COR-L47 (cell line): Measurements from ENCODE around the gene EXTL1.
"Not testable (repeated sequence)": the region's sequence is repeated elsewhere in the genome, so short reads cannot be mapped to it uniquely, and the experiment has no call there.

Experiments used
- DNase-seq: peaks from one replicate; lab custom pipeline; 2025; lab: John Stamatoyannopoulos, UW

The EXTL1 gene

GRCh38 chr1:26021647-26022403, at the start of gene EXTL1:
Gene EXTL1 (plus strand): TSS chr1:26021775. CDS start chr1:26022647, 872 bp downstream.
- no peak for DNase-seq

GRCh38 chr1:25971811-25972180, 49.8 kb upstream of the EXTL1 start:
- no peak for DNase-seq

- no peak for DNase-seq
Observed at GRCh38 chr1:25973610-25974321, 47.8 kb upstream of the EXTL1 start.

GRCh38 chr1:25977801-25978200, 43.8 kb upstream of the EXTL1 start:
- no peak for DNase-seq

GRCh38 chr1:25978403-25978802, 43.2 kb upstream of the EXTL1 start:
- no peak for DNase-seq

GRCh38 chr1:25979210-25979609, 42.4 kb upstream of the EXTL1 start:
- no peak for DNase-seq

- DNase-seq, result no peak
Observed at GRCh38 chr1:25985171-25985570, 36.4 kb upstream of the EXTL1 start.

- DNase-seq, result no peak
Observed at GRCh38 chr1:25985670-25986069, 35.9 kb upstream of the EXTL1 start.

- DNase-seq, result not testable (repeated sequence)
Observed at GRCh38 chr1:25986773-25987172, 34.8 kb upstream of the EXTL1 start.

- no peak for DNase-seq
Observed at GRCh38 chr1:25987951-25988350, 33.6 kb upstream of the EXTL1 start.

GRCh38 chr1:25989440-25990234, 31.9 kb upstream of the EXTL1 start:
- no peak for DNase-seq

GRCh38 chr1:25990251-25990650, 31.3 kb upstream of the EXTL1 start:
- no peak for DNase-seq

- no peak for DNase-seq
Observed at GRCh38 chr1:25990702-25991395, 30.7 kb upstream of the EXTL1 start.

GRCh38 chr1:25991937-25992688, 29.5 kb upstream of the EXTL1 start:
- no peak for DNase-seq

GRCh38 chr1:25992689-25993171, 28.8 kb upstream of the EXTL1 start:
- no peak for DNase-seq

GRCh38 chr1:25993197-25993951, 28.2 kb upstream of the EXTL1 start:
- no peak for DNase-seq

- DNase-seq, result no peak
Observed at GRCh38 chr1:25994402-25995150, 27.0 kb upstream of the EXTL1 start.

- no peak for DNase-seq
Observed at GRCh38 chr1:25996966-25997827, 24.4 kb upstream of the EXTL1 start.
